Thoracic aorta (tissue), 2 donors: ENCODE results near the gene RCAN2. TPM values are rescaled to one million over a fixed set of nuclear protein-coding genes. Genes with fewer than 3 reads are reported as not detected.
"Not testable (repeated sequence)": the region's sequence is repeated elsewhere in the genome, so short reads cannot be mapped to it uniquely, and the experiment has no call there.

ENCODE experiments used
- ATAC-seq: fragments of 150-250 bp; one replicate; pipeline ENCODE4 v1.8.0; 2017; ENCODE audit warnings: low read depth; ENCODE audit not compliant: insufficient number of reproducible peaks, low FRiP score
- DNase-seq: peaks from one replicate; pipeline ENCODE4 v3.0.0-alpha.2; 2020; ENCODE audit warnings: low spot score
- H3K27ac ChIP-seq, 2 donors: fragments of 200-600 bp; sonication (generic); 1 replicate in 1 of 2; 2 replicates in 1 of 2; pipeline ENCODE4 v1.5.1; 2016; ENCODE audit warnings: mild to moderate bottlenecking in 2 of 2, moderate library complexity in 2 of 2
- H3K27me3 ChIP-seq: fragments of 200-600 bp; sonication (generic); replicated peaks from 2 replicates; pipeline ENCODE4 v1.6.0; 2016; ENCODE audit warnings: mild to moderate bottlenecking; ENCODE audit not compliant: insufficient read depth
- H3K36me3 ChIP-seq: fragments of 200-600 bp; sonication (generic); one replicate; pipeline ENCODE4 v1.5.1; 2016
- H3K4me1 ChIP-seq, 2 donors: fragments of 200-600 bp; sonication (generic); 1 replicate in 1 of 2; 2 replicates in 1 of 2; pipeline versions ENCODE4 v1.5.1 to v1.6.0; 2016; ENCODE audit warnings: low read depth in 2 of 2, mild to moderate bottlenecking in 1 of 2; ENCODE audit not compliant: control insufficient read depth in 1 of 2
- H3K4me3 ChIP-seq: fragments of 200-600 bp; sonication (generic); 2 replicates; pipeline ENCODE4 v1.5.1; 2016; ENCODE audit warnings: mild to moderate bottlenecking
- H3K9me3 ChIP-seq: fragments of 200-600 bp; sonication (generic); 2 replicates; pipeline ENCODE4 v1.5.1; 2016
- CTCF ChIP-seq: fragments of 200-600 bp; sonication (generic); IDR thresholded peaks from one replicate; pipeline ENCODE4 v1.5.1; 2019; ENCODE audit warnings: antibody characterized with exemption
- total RNA-seq, 2 donors: library from RNA; depleted of rRNA; stranded (reverse); fragments of >200 nt; gene quantifications; one replicate each; pipeline versions ENCODE4 v1.1.0 to v1.2.3, GENCODE V29; 2016

The RCAN2 gene
- total RNA-seq, 2 donors from 2014 or later: 126 to 289 TPM

- no peak for ATAC-seq
- H3K9me3 ChIP-seq: no peaks in the 10 kb centered on the region
- no peak for TF ChIP-seq CTCF
- no peak overlapping the region for H3K27ac ChIP-seq
- no peaks in the 10 kb centered on the region for H3K36me3 ChIP-seq
- DNase-seq: no peak
- peaks cover 0 to 42% of the 10 kb centered on the region in 2 donors for H3K4me1 ChIP-seq
- H3K27me3 ChIP-seq: no peaks in the 10 kb centered on the region
- no peak overlapping the region for H3K4me3 ChIP-seq
Measured at GRCh38 chr6:46338131-46338530, 153.1 kb downstream of the RCAN2 start.

GRCh38 chr6:46334442-46334841, 156.8 kb downstream of the RCAN2 start:
- no peak for TF ChIP-seq CTCF

GRCh38 chr6:46333481-46333880, 157.8 kb downstream of the RCAN2 start:
- no peak overlapping the region for H3K27ac ChIP-seq
- H3K27me3 ChIP-seq: no peaks in the 10 kb centered on the region
- TF ChIP-seq CTCF: no peak
- peaks cover 0 to 56% of the 10 kb centered on the region in 2 donors for H3K4me1 ChIP-seq
- no peaks in the 10 kb centered on the region for H3K9me3 ChIP-seq
- H3K4me3 ChIP-seq: no peak overlapping the region
- ATAC-seq (no peak), DNase-seq (no peak)
- no peaks in the 10 kb centered on the region for H3K36me3 ChIP-seq

More at GRCh38 chr6:46334442-46334841, 156.8 kb downstream of the RCAN2 start:
- H3K27me3 ChIP-seq: no peaks in the 10 kb centered on the region
- no peak overlapping the region for H3K4me3 ChIP-seq
- no peak overlapping the region for H3K27ac ChIP-seq
- ATAC-seq (no peak), DNase-seq (no peak)
- no peaks in the 10 kb centered on the region for H3K9me3 ChIP-seq
- no peaks in the 10 kb centered on the region for H3K36me3 ChIP-seq
- peaks cover 0 to 48% of the 10 kb centered on the region in 2 donors for H3K4me1 ChIP-seq

- DNase-seq, H3K27me3 ChIP-seq, H3K9me3 ChIP-seq, H3K4me3 ChIP-seq, H3K36me3 ChIP-seq, H3K27ac ChIP-seq, ATAC-seq: not testable (repeated sequence)
- peaks cover 0 to 58% of the 10 kb centered on the region in 2 donors for H3K4me1 ChIP-seq
Measured at GRCh38 chr6:46332448-46332847, 158.8 kb downstream of the RCAN2 start.

GRCh38 chr6:46331461-46331860, 159.8 kb downstream of the RCAN2 start:
- peaks cover 0 to 54% of the 10 kb centered on the region in 2 donors for H3K4me1 ChIP-seq
- H3K36me3 ChIP-seq: no peaks in the 10 kb centered on the region
- H3K4me3 ChIP-seq: no peak overlapping the region
- no peaks in the 10 kb centered on the region for H3K9me3 ChIP-seq
- no peak overlapping the region for H3K27ac ChIP-seq
- DNase-seq (no peak), ATAC-seq (no peak)
- TF ChIP-seq CTCF: no peak
- no peaks in the 10 kb centered on the region for H3K27me3 ChIP-seq

GRCh38 chr6:46329568-46329967, 161.7 kb downstream of the RCAN2 start:
- Histone ChIP-seq H3K27me3 (no peaks in the 10 kb centered on the region), H3K4me3 (no peak overlapping the region), H3K36me3 (no peaks in the 10 kb centered on the region), H3K9me3 (no peaks in the 10 kb centered on the region), H3K4me1 (peaks cover 6 to 60% of the 10 kb centered on the region in 2 donors), H3K27ac (no peak overlapping the region)
- ATAC-seq: no peak
- no peak for TF ChIP-seq CTCF
- no peak for DNase-seq
